ENCODE results near the gene IGSF9. TPM values are rescaled to one million over a fixed set of nuclear protein-coding genes. Genes with fewer than 3 reads are reported as not detected.

IGSF9 gene
- total RNA-seq, 1 experiment from 2014 or later: 7.1 TPM

DNA sequence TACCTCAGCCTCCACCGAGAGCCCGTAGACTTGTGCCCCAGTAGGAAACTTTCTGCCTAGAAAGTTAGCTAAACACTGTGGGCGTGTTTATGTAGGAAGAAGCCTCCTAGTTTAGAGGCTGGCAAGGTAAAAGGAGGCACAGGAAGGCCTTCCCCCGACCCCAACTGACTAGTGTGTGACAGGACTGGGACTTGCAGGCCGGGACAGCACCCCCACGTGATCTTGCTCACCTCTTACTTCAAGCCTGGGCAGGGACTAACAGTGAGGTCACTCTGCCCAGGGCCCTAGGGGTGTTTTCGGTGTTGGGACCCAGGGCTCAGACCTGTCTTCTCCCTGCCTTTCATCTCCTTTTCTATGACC, 19.7 kb downstream of the IGSF9 start:
- no TSS peak for BruUV-seq (replicated peaks)
- H3K36me3 ChIP-seq (ENCODE audit: insufficient read depth, low read length, poor library complexity, severe bottlenecking): no peaks in the 10 kb centered on the region
- ChIA-PET POLR2A (ENCODE audit: low non-redundant PET) (interaction anchor here (0.5 kb wide), 1 partner anchor 85 kb away, joined by 3 read pairs; no protein-coding TSS in a partner anchor), CTCF (no interaction called here)
- intact Hi-C loops (cut with micrococcal nuclease; ENCODE audit: unreplicated experiment): no loop called here
- peak overlapping the region; percentile 78 for H3K4me3 ChIP-seq (ENCODE audit: low read depth, low read length, poor library complexity, severe bottlenecking)
- no peak for DNase-seq (ENCODE audit: low spot score)
- H3K27ac ChIP-seq (ENCODE audit: low read depth, low read length, poor library complexity, severe bottlenecking): no peak overlapping the region
- H3K4me1 ChIP-seq (ENCODE audit: insufficient read depth, low read length, poor library complexity, severe bottlenecking): peaks cover 19% of the 10 kb centered on the region
- no peaks in the 10 kb centered on the region for H3K27me3 ChIP-seq (replicated peaks; ENCODE audit: insufficient read depth, low read depth, low read length, poor library complexity)
- no peak for TF ChIP-seq EZH2 (IDR thresholded peaks at IDR 0.05; ENCODE audit: borderline replicate concordance, low read depth, low read length, poor library complexity, severe bottlenecking)
- TF ChIP-seq, protein P1, sequence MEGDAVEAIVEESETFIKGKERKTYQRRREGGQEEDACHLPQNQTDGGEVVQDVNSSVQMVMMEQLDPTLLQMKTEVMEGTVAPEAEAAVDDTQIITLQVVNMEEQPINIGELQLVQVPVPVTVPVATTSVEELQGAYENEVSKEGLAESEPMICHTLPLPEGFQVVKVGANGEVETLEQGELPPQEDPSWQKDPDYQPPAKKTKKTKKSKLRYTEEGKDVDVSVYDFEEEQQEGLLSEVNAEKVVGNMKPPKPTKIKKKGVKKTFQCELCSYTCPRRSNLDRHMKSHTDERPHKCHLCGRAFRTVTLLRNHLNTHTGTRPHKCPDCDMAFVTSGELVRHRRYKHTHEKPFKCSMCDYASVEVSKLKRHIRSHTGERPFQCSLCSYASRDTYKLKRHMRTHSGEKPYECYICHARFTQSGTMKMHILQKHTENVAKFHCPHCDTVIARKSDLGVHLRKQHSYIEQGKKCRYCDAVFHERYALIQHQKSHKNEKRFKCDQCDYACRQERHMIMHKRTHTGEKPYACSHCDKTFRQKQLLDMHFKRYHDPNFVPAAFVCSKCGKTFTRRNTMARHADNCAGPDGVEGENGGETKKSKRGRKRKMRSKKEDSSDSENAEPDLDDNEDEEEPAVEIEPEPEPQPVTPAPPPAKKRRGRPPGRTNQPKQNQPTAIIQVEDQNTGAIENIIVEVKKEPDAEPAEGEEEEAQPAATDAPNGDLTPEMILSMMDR (conservative IDR thresholded peaks at IDR 0.05; ENCODE audit: low read depth, low read length): no peak
- H3K9me3 ChIP-seq (ENCODE audit: low read depth, low read length, poor library complexity, severe bottlenecking): no peaks in the 10 kb centered on the region

DNA sequence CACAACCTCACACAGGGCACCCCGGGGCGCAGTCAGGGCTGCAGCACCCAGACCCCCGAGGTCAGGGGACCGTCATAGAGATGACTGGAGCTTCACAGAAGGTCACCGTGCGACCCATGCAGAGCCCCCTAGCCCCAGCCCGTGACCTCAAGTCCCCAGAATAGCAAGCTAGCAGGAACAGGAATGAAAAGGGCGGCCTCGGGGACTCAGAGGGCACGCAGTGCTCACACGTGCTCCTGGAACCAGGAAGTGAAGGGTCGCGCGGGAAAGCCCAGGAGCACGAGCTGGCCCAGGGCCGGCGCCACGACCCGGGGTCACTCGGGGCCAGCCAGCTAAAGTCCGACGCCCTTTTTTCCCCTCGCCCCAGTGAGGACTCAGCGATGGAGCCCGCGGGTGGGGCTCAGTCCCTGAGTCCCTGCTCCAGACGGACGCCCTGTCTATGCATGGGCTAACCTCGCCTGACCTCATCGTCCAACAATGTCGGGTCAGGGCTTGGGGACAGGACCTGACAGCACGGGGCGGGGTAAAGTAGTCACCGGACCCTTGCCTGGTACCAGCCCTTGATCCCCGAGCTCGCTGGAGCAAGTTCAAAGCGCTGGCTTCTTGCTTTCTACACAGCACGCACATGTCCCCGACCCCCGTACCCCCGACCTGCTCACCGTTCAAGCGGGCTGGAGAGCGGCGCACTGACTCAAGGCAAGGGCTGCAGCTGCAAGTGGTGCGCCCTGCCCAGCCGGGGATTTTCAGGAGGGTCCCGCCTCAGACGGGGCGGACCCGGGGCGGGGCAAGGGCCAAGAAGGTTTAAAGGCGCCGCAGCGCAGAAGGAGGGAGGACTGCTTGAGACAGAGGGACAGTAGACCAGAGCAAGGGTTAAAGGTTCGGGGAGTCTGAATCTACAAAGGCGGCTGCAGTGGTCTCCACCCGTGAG, 20.4 kb downstream of the IGSF9 start, which contains the start of gene TAGLN2:
TAGLN2 (minus strand) TSS at position 717 of the 928 bp plus-strand sequence. CDS start 4,998 bp downstream, outside the sequence.
- H3K27ac ChIP-seq (ENCODE audit: low read depth, low read length, poor library complexity, severe bottlenecking): peak within 1 kb of the TSS; percentile 76
- peaks cover 19% of the 10 kb centered on the region for H3K4me1 ChIP-seq (ENCODE audit: insufficient read depth, low read length, poor library complexity, severe bottlenecking)
- ChIA-PET POLR2A (ENCODE audit: low non-redundant PET) (interaction anchor here (0.5 to 0.6 kb wide), 2 partner anchors 86 to 125 kb away, joined by 3 read pairs; no protein-coding TSS in a partner anchor), CTCF (no interaction called here)
- DNase-seq (ENCODE audit: low spot score): peak; percentile 90
- intact Hi-C loops (cut with micrococcal nuclease; ENCODE audit: unreplicated experiment): no loop called here
- no peaks in the 10 kb centered on the region for H3K27me3 ChIP-seq (replicated peaks; ENCODE audit: insufficient read depth, low read depth, low read length, poor library complexity)
- BruUV-seq (replicated peaks): TSS peak; percentile 34
- no peaks in the 10 kb centered on the region for H3K36me3 ChIP-seq (ENCODE audit: insufficient read depth, low read length, poor library complexity, severe bottlenecking)
- H3K4me3 ChIP-seq (ENCODE audit: low read depth, low read length, poor library complexity, severe bottlenecking): peak within 1 kb of the TSS; percentile 78
- TF ChIP-seq, protein P1 (conservative IDR thresholded peaks at IDR 0.05; ENCODE audit: low read depth, low read length): no peak
- TF ChIP-seq EZH2 (IDR thresholded peaks at IDR 0.05; ENCODE audit: borderline replicate concordance, low read depth, low read length, poor library complexity, severe bottlenecking): no peak
- H3K9me3 ChIP-seq (ENCODE audit: low read depth, low read length, poor library complexity, severe bottlenecking): no peaks in the 10 kb centered on the region

DNA sequence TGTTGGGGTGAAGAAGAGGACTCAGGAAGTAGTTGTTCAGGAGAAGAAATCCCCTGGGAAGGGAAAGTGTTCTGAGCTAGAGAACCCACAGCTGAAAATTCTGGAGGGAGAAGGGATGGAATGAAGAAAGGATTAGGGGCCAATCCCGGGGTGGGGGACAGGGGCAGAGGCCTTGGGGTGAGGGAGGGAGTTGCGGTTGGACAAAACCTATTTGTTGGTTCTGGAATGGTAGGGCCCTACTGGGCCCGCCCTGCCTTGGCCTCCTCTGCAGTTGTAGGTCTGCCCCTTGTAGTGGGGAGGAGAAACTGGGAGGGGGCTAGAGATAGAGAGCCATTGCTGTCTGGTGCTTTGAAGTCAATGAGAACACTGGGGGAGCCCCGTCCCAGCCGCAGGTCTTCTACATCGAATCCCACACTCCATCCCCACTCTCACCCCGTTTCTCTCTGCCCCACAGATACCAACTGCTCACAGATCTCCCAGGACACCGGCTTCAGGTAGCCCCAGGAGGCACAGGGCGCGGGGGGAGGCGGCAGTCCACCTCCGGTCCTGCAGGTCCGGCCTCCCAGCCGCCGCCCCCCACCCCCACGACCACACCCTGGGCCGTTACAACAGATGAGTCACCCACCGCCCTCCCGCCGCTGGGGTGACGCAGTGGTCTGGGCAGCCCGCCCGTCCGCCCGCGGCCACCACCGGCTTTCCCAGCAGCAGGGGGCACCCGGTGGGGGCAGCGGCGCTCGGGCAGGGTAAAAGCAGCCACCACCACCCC, 21.2 kb downstream of the IGSF9 start:
- no TSS peak for BruUV-seq (replicated peaks)
- peaks cover 19% of the 10 kb centered on the region for H3K4me1 ChIP-seq (ENCODE audit: insufficient read depth, low read length, poor library complexity, severe bottlenecking)
- no peaks in the 10 kb centered on the region for H3K9me3 ChIP-seq (ENCODE audit: low read depth, low read length, poor library complexity, severe bottlenecking)
- TF ChIP-seq EZH2 (IDR thresholded peaks at IDR 0.05; ENCODE audit: borderline replicate concordance, low read depth, low read length, poor library complexity, severe bottlenecking): no peak
- TF ChIP-seq, protein P1 (conservative IDR thresholded peaks at IDR 0.05; ENCODE audit: low read depth, low read length): no peak
- H3K27ac ChIP-seq (ENCODE audit: low read depth, low read length, poor library complexity, severe bottlenecking): peak overlapping the region; percentile 76
- peaks cover 8% of the 10 kb centered on the region for H3K36me3 ChIP-seq (ENCODE audit: insufficient read depth, low read length, poor library complexity, severe bottlenecking)
- DNase-seq (ENCODE audit: low spot score): peak; percentile 37
- intact Hi-C loops (cut with micrococcal nuclease; ENCODE audit: unreplicated experiment): no loop called here
- POLR2A ChIA-PET (ENCODE audit: low non-redundant PET): no interaction called here
- peak overlapping the region; percentile 78 for H3K4me3 ChIP-seq (ENCODE audit: low read depth, low read length, poor library complexity, severe bottlenecking)
- no peaks in the 10 kb centered on the region for H3K27me3 ChIP-seq (replicated peaks; ENCODE audit: insufficient read depth, low read depth, low read length, poor library complexity)
- CTCF ChIA-PET: interaction anchor here (0.7 to 1.3 kb wide), 3 partner anchors 84 to 728 kb away, joined by 3 read pairs; no protein-coding TSS in a partner anchor
